Breast epithelium (tissue), 3 donors: ENCODE measurements around the gene MACROD1.
"Not testable (repeated sequence)": the region's sequence is repeated elsewhere in the genome, so short reads cannot be mapped to it uniquely, and the experiment has no call there.

Experiments
- CTCF ChIP-seq, 3 donors: fragments of 450-650 bp; IDR thresholded peaks; one replicate each; pipeline ENCODE4 v1.5.1; 2016 to 2017; ENCODE audit warnings: antibody characterized with exemption in 3 of 3, mild to moderate bottlenecking in 3 of 3, moderate library complexity in 3 of 3
- POLR2A ChIP-seq: fragments of 450-650 bp; IDR thresholded peaks from one replicate; pipeline ENCODE4 v1.6.1; 2016; ENCODE audit warnings: antibody characterized with exemption, mild to moderate bottlenecking, moderate library complexity
- POLR2AphosphoS5 ChIP-seq, 3 donors: sonication (generic); formaldehyde crosslinking; IDR thresholded peaks; one replicate each; pipeline ENCODE4 v1.6.1; 2017; ENCODE audit warnings: antibody characterized with exemption in 3 of 3

- not testable (repeated sequence) for TF ChIP-seq POLR2A; POLR2AphosphoS5 (IDR thresholded peaks at IDR 0.05); CTCF (IDR thresholded peaks at IDR 0.05)
These were observed 3.1 kb downstream of the MACROD1 start for GRCh38 chr11:64162769-64163168.
